Measurements from ENCODE around the gene GPR68. TPM values are rescaled to one million over a fixed set of nuclear protein-coding genes. Genes with fewer than 3 reads are reported as not detected.
"Not testable (repeated sequence)": the region's sequence is repeated elsewhere in the genome, so short reads cannot be mapped to it uniquely, and the experiment has no call there.

Gene GPR68
- total RNA-seq, 1 experiment from 2014 or later, result 10.1 TPM

- DNase-seq (ENCODE audit: low read depth), result no peak
These were observed 51.4 kb downstream of the GPR68 start for GRCh38 chr14:91193069-91193468.

- no peak for DNase-seq (ENCODE audit: low read depth)
These were observed 53.7 kb downstream of the GPR68 start for GRCh38 chr14:91190853-91191252.

GRCh38 chr14:91187271-91187670 is 57.2 kb downstream of the GPR68 start:
- DNase-seq (ENCODE audit: low read depth), result no peak

- no peak for DNase-seq (ENCODE audit: low read depth)
These were observed 57.9 kb downstream of the GPR68 start for GRCh38 chr14:91186515-91187066.

GRCh38 chr14:91185721-91186120 is 58.8 kb downstream of the GPR68 start:
- DNase-seq (ENCODE audit: low read depth), result no peak

GRCh38 chr14:91184559-91184958 is 59.9 kb downstream of the GPR68 start:
- no peak for DNase-seq (ENCODE audit: low read depth)

- not testable (repeated sequence) for DNase-seq (ENCODE audit: low read depth)
These were observed 61.8 kb downstream of the GPR68 start for GRCh38 chr14:91182753-91183152.

Other genes starting within 250 kb of the GPR68 start
- 2.7 and 3.7 TPM in 2 replicates for gene RPS6KA5, start 184.1 kb downstream of the GPR68 start, total RNA-seq (2014; rRNA removed; shearing (Covaris generic))
- 16.9 and 28.8 TPM in 2 replicates for gene DGLUCY, start 130.6 kb downstream of the GPR68 start, total RNA-seq (2014; rRNA removed; shearing (Covaris generic))
- 6.1 and 7.2 TPM in 2 replicates for gene CCDC88C, start 173.1 kb upstream of the GPR68 start, total RNA-seq (2014; rRNA removed; shearing (Covaris generic))

Data from Daoy (cell line).